ENCODE data around the gene ITIH5.
A peak's percentile ranks its signal among the peaks of the same experiment; 100 is the strongest.

The ITIH5 gene

DNA sequence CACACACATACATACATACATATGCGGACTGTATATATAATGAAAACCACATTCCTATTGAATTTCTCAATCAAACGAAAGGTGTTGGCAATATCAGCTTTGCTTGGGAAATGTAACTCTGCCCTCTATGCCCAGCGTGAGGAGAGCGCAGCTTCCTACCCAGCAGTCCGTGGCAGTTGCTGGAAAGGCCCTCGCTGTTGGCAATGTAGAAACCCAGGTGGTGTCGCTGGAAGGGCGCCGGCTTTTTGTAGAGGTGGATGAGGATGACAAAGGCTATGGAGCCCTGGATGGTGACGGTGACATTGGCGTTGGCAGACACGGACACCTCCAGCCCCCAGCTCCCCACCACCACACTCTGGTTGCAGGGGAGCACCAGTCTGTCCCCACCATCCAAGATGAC, 100.9 kb downstream of the ITIH5 start:
- no peak for DNase-seq (ENCODE audit: low read depth, low spot score)
- TF ChIP-seq, protein P1, sequence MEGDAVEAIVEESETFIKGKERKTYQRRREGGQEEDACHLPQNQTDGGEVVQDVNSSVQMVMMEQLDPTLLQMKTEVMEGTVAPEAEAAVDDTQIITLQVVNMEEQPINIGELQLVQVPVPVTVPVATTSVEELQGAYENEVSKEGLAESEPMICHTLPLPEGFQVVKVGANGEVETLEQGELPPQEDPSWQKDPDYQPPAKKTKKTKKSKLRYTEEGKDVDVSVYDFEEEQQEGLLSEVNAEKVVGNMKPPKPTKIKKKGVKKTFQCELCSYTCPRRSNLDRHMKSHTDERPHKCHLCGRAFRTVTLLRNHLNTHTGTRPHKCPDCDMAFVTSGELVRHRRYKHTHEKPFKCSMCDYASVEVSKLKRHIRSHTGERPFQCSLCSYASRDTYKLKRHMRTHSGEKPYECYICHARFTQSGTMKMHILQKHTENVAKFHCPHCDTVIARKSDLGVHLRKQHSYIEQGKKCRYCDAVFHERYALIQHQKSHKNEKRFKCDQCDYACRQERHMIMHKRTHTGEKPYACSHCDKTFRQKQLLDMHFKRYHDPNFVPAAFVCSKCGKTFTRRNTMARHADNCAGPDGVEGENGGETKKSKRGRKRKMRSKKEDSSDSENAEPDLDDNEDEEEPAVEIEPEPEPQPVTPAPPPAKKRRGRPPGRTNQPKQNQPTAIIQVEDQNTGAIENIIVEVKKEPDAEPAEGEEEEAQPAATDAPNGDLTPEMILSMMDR (IDR thresholded peaks at IDR 0.05; ENCODE audit: low read depth, low read length) = no peak
- in situ Hi-C loops (cut with HindIII; ENCODE audit: low sequenced_read_pairs) = no loop called here
- no peak overlapping the region for H3K4me3 ChIP-seq (ENCODE audit: low read depth, low read length)

DNA sequence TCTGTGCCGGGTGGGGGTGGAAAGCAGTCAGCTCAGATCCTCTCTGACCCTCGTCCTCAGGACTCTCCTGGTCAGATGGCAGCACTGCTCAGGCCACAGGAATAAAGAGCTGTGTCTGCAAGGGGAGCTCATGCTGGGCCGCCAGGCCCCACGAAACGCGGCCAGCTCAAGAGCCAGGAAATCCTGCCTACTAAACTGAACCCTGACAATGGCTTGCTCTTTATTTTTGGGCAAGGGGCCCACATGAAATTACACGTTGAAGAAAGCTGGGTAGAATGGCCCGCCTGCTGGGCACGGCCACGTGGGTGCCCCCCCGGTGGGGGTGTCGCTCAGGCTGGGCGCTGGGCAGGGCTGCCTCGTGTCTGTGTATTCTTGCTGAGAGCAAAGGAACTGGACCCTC, 103.0 kb downstream of the ITIH5 start:
- in situ Hi-C loops (cut with HindIII; ENCODE audit: low sequenced_read_pairs) = no loop called here
- DNase-seq (ENCODE audit: low read depth, low spot score) = no peak
- TF ChIP-seq, protein P1 (IDR thresholded peaks at IDR 0.05; ENCODE audit: low read depth, low read length) = no peak
- no peak overlapping the region for H3K4me3 ChIP-seq (ENCODE audit: low read depth, low read length)

DNA sequence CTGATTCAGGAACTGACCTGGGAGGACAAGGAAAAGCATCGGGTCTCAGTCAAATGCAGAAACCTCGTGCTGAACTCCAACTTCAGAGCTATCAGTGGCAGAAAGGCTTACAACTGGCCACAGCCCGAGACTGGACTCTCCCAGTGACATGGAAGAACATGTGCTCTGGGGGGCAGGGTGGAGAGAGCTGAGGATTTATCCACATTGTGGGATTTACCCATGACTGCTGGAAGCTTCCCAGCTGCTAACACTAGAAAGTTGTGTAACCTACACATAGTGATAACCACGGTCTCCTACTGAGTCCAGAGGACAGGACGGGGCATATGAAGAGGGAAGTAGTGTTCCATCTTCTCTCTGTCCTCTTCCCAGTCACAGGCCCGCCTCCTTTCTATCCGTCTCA, 103.4 kb downstream of the ITIH5 start:
- peak; percentile 17 for DNase-seq (ENCODE audit: low read depth, low spot score)
- TF ChIP-seq, protein P1 (IDR thresholded peaks at IDR 0.05; ENCODE audit: low read depth, low read length) = no peak
- no peak overlapping the region for H3K4me3 ChIP-seq (ENCODE audit: low read depth, low read length)
- in situ Hi-C loops (cut with HindIII; ENCODE audit: low sequenced_read_pairs) = no loop called here

- H3K4me3 ChIP-seq (ENCODE audit: low read depth, low read length) = no peak overlapping the region
- TF ChIP-seq, protein P1 (IDR thresholded peaks at IDR 0.05; ENCODE audit: low read depth, low read length) = no peak
- in situ Hi-C loops (cut with HindIII; ENCODE audit: low sequenced_read_pairs) = no loop called here
- no peak for DNase-seq (ENCODE audit: low read depth, low spot score)
These were observed 104.8 kb downstream of the ITIH5 start for GRCh38 chr10:7561985-7562384.

DNA sequence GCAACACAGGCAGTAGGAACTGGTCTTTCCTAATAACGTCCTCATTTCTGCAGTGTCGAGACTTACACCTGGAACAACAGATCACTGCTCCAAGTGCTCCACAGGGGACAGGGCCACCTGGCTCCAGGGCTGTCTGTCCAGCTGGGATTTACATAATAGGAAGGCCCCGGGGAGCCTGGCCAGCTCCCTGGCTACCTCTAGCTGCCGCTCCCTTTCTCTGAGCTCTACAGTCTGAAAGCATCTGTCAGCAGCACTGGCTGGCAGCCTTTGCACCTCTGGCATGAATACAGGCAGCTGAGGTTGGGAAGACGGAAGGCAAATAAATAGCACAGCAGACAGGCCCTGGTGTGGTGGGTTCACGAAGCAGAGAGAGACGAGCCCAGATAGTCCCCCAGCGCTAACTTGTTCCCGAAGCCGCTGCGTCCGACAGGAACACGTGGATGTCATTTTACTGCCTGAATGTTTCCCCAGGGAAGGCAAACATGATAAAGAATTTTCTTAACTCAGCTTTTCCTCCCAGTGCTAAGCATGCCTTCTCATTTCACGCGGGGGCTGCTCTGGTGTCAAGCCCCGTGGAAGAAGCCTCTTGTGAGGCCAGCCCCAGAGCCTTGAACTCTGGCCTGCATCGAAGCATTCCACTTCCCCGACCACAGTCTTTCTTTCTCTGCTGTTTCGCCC, 105.4 kb downstream of the ITIH5 start:
- in situ Hi-C loops (cut with HindIII; ENCODE audit: low sequenced_read_pairs) = no loop called here
- H3K4me3 ChIP-seq (ENCODE audit: low read depth, low read length) = no peak overlapping the region
- DNase-seq (ENCODE audit: low read depth, low spot score) = peak; percentile 43
- TF ChIP-seq, protein P1 (IDR thresholded peaks at IDR 0.05; ENCODE audit: low read depth, low read length) = no peak

DNA sequence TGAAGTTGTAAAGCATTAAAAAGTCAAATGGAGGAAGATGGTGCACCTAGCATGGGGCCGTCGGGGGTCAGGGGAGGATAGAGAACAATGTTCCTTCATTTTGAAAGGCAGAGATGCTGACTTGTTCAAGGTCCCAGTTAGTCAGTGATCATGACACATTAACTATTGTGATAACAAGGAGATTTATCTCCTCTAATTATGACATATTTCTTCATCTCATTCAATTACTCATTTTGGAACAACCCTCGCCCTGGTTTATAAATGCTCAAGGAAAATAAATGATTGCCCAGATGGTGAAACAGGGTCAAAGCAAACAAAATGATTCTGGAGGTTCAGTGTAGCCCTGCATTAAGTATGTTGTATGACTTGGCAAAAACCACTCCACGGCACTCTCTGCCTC, 106.2 kb downstream of the ITIH5 start:
- TF ChIP-seq, protein P1 (IDR thresholded peaks at IDR 0.05; ENCODE audit: low read depth, low read length) = no peak
- in situ Hi-C loops (cut with HindIII; ENCODE audit: low sequenced_read_pairs) = no loop called here
- DNase-seq (ENCODE audit: low read depth, low spot score) = no peak
- no peak overlapping the region for H3K4me3 ChIP-seq (ENCODE audit: low read depth, low read length)

All from astrocyte of the spinal cord (primary cell).